ENCODE results near the gene ABHD14A.

The ABHD14A gene

DNA sequence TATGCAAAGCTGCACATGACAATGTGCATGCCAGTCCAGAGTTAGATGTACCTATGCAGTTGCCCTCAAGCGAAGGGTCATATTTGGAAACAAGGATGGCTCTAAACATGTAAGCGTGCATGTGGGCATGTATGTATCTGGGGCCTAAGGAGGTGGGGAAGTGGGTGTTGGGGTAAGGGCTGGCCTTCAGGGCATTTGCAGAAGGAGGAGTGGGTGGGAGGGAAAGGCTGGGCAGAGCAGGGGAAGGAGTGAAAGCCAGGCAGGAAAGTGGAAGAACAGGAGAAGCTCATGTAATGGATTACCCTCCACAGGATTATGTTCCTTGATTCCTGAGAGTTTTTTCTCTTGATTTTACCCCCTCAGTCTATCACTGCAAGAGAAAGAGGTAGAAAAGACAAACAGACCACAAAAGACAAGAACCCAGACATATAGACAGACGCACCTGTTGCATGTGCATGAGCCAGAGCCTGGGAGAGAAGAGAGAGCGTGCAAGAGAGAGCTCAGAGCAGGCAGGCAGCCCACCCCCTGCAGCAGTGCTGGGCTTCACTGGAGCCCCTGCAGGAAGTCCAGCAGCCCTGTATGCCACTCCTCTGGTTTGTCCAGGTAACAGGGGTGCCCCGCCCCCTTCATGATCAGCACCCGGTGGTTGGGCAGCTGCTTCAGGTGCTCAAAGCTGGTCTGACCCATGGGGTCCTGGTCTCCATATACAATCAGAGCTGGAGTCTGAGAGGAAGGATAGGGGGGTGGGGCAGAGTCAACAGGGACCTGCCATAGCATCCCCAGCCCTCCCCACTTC, 5.8 kb upstream of the ABHD14A start:
- H3K4me3 ChIP-seq (ENCODE audit: low read depth, low read length): no peak overlapping the region

DNA sequence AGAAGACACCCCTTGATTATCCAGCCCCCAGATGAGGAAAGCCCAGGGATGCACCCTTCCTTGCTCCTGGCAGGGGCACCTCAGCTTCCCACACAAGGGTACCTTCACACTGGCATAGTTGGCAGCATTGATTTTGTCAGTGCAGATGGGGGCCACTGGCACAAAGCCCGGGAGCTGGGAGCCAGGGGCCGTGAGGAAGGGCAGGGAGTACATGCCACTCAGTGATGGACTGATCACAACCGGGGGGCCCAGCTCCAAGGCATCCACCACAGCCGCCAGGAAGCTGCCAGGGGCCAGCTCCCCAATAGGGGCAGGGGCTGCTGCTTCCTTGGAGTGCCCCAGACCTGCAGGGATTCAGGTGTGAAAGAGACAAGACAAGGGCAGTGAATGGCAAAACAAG, 5.0 kb upstream of the ABHD14A start:
- no peak overlapping the region for H3K4me3 ChIP-seq (ENCODE audit: low read depth, low read length)

DNA sequence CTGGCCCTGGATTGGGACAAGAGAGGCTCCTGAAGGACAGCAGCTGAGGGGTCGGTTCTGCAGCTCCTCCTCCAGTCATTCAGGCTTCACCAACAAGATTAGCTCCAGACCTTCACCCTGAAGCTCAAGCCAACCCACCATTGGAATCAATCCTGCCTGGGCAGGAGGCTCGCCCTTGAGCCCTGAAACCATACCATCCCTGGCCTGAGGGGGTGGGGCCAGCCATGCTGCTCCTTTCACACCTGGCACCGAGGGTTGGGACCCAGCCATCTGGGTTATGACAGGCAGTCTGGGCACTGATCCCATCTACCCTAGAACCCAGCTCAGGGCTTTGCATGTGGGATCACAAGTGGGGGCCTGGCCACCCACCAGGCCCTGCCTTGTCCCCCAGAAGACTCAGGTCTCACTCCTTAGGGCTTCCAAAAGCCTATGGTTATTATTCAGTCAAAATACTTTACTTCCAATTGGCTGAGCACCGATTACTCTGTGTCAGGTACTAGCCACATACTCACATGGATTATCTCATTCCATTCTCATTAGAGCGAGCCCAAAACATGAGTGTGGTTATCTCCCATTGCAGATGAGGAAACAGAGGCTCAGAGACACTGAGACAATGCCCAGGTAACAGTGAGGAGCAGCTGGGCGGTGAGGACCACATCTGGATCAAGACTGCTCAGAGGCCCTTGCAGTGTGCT, 4.1 kb upstream of the ABHD14A start:
- H3K4me3 ChIP-seq (ENCODE audit: low read depth, low read length): no peak overlapping the region

DNA sequence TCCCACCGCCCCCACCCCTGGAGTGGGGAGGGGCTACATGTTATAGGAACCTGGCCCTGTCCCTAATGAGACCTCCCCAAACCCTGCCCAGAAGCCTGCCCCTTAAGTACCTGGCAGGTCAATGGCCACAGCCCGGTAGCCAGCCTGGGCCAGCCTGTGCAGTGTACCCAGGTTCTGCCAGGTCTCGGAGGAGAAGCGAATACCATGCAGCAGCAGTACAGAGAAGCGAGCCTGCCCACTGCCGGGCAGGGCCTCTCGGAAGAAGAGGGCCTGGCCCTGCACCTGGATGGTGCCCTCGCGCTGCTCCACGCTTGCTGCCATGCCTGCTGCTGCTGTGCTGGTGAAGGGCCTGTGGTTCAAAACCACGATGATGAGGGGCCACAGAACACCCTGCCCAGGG, 3.5 kb upstream of the ABHD14A start:
- no peak overlapping the region for H3K4me3 ChIP-seq (ENCODE audit: low read depth, low read length)

DNA sequence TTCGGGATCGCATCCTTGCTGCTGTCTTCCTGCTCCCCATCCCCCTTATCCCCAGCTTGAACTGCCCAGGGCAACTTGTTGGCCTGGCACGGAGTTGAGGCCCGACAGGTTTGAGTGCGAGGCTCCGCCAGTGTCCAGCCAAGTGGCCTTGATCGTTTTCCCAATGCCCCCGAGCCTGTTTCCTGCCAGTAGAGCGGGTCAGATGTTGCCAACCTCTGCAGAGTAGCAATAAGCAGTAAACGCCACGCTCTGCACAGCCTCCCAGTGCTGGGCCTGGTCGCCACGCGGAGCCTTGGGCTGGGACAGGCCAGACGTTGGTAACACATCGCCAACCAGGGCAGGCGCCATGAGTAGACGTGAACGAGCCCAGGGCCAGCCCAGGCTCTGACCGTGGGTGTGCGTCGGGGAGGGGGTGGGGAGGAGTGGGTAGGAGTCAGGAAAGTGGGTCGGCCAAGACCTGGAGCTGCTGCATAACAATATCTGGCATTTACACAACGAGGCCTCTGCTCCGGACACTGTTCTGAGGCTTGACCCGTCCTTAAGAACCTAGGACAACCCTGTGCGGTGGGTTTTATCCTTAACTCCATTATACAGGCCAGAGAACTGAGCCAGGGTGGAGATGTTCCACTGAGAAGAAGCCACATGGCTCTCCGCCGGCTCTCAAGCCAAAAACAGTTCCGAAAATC, 444 bp upstream of the ABHD14A start:
- peak overlapping the region; percentile 13 for H3K4me3 ChIP-seq (ENCODE audit: low read depth, low read length)

DNA sequence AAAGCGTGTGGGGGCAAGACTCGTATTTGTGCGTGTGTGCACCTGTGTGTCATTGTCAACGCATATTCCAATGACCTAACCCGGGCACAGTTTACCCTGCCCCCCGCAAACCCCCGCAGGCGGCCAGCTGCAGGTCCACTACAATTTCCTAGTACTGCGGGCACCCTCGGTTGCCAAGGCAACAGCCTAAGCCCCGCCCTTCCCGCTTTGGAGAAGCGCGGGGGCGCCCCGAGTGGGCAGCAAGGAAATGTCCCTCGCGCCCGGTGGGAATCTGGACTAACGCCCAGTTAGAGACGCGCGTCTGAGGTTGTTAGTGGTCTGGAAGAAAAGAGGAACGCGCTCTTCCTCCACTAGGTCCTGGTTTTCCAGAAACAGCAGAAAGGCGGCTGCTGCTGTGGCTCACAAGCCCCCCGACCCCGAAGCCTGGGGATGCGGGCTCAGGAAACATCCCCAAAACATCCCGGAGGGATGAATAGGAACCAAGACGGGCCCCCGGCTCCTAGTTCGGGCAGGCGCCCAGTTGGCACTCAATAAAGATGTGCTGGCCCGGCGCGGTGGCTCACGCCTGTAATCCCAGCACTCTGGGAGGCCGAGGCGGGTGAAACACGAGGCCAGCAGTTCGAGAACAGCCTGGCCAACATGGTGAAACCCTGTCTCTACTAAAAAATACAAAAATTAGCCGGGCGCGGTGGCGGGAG, 1.1 kb downstream of the ABHD14A start:
- no peak overlapping the region for H3K4me3 ChIP-seq (ENCODE audit: low read depth, low read length)

DNA sequence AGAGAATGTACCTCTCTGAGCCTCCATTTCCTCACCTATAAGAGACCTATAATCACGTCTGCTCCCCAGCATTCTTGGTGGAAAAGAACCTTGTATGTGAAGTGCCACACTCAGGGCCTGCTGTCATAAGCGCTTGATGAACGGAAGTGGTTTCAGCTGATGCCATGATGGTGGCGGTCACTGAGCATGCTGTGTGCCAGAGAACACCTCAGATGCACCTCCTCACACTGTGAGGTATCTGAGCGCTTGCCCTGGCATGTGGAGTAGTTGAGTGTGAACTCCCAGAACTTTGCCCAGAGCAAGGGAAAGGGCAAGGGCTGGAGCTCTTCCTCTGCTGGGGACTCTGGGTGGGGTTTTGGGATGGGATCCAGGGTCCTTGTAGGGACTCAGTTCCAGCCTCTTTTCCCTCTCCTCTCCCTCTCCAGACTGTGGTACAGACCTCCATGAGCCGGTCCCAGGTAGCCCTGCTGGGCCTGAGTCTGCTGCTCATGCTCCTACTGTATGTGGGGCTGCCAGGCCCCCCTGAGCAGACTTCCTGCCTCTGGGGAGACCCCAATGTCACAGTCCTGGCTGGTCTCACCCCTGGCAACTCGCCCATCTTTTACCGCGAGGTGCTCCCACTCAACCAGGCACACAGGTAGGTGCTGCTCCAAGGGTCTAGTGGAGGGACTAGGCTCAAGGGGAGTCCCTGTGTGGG, 2.7 kb downstream of the ABHD14A start:
- H3K4me3 ChIP-seq (ENCODE audit: low read depth, low read length): no peak overlapping the region

DNA sequence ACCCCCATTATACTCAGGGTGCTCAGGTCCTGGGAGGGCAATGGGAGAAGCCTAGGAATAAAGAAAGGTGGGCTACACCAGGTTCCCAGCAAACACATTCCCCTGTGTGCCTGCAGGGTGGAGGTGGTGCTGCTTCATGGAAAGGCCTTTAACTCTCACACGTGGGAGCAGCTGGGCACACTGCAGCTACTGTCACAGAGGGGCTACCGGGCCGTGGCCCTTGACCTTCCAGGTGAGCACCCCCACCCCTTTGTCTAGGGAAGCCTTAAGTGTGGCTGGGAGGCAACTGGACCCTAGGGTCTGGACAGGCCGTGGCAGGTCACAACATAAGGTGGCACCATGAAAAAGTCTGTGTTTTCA, 3.3 kb downstream of the ABHD14A start:
- H3K4me3 ChIP-seq (ENCODE audit: low read depth, low read length): no peak overlapping the region

DNA sequence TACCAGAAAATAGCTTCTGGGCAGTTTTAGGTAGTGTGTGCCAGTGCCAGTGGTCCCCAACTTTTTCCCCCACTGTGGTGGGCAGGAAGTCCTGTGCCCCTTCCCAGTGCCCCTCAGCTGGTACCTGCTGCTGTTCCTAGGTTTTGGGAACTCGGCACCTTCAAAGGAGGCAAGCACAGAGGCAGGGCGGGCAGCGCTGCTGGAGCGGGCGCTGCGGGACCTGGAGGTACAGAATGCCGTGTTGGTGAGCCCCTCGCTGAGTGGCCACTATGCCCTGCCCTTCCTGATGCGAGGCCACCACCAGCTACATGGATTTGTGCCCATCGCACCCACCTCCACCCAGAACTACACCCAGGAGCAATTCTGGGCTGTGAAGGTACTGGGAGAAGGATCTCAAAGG, 5.4 kb downstream of the ABHD14A start:
- H3K4me3 ChIP-seq (ENCODE audit: low read depth, low read length): no peak overlapping the region

DNA sequence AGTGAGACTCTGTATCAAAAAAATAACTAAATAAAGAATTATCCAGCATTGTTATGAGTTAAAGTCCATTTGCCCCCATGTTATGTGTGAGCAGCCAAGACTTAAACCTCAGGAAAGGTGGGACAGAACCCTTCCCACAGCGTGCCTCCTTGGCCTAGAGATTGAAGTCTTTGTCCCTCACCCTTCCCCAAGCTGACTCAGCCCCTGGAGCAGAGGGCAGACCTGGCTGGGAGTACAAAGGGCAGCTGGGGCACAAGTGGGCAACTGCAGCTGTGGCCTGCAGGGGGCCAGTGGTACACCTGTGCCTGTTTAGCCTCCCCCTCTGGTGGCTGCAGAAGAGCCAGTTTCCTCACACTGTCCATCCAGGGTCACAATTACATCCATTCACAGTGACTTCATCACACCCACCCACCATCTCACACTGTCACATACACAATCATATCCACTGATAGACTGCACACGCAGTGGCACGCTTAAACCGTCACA, 7.5 kb downstream of the ABHD14A start:
- H3K4me3 ChIP-seq (ENCODE audit: low read depth, low read length): peak overlapping the region; percentile 55

DNA sequence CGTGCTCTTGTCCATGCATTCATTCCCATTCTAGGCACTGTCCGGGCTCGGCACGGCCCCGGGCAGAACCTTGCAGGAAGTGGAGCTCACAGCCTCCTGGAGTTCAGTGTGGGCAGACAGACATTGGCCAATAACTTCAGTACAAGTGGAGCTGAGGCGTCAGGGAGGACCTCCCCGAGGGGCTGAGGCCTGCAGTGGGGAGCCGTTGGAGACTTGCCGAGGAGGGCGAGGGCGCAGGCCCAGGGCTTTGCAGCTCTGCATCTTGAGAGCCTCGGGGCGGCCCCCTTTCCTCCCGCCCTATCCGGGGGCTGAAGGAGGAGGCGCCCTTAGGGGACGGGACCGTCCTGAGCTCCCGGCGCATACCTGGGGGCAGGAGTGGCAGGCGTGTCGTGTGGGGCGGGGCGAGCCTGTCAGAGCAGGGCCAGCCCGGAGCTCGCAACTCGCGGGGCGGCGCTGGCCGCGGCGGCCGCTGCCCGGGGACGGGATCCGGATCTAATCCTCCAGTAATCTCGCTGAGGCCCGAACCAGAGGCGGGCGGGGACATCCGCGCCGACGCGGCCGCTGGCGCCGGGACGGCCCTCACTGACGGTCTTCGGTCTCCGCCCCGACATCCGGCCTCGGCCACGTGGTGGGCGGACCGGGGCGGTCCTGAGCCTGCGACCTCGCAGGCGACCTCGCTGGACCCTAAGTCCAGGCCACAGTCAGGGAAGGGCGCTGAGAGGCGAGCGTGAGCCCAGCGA, 8.1 kb downstream of the ABHD14A start, which contains the start of gene ACY1:
Gene ACY1 (plus strand): TSS at position 698 of the 740 bp plus-strand sequence. CDS start 530 bp downstream, outside the sequence.
- H3K4me3 ChIP-seq (ENCODE audit: low read depth, low read length): peak within 1 kb of the TSS; percentile 55

DNA sequence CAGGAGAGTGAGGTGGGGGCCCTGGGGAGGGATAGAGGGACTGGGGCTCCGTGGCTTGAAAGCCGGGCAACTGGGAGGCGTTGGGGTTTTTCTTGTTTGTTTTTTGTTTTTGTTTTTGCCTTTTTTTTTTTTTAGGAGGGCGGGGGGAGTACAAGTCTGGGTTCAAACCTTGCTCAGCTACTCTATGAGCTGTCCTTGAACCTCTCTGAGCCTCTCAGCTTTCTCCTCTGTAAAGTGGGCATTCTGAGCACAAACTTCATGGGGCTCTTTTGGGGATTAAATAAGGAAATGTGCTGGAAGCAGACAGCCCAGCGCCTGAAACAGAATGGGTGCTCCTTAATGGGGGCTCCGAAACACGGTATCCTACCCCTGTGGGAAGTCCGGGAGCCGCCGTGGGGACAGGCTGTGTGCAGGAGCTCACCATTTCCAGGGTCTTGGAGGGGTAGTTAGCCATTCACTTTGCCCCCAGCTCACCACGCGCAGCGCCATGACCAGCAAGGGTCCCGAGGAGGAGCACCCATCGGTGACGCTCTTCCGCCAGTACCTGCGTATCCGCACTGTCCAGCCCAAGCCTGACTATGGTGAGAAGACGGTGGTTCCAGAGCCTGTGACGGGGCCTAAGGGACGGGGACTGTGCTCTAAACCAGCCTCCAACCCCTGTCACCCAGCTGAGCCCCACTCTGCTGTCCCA, 8.9 kb downstream of the ABHD14A start:
- peak overlapping the region; percentile 55 for H3K4me3 ChIP-seq (ENCODE audit: low read depth, low read length)

DNA sequence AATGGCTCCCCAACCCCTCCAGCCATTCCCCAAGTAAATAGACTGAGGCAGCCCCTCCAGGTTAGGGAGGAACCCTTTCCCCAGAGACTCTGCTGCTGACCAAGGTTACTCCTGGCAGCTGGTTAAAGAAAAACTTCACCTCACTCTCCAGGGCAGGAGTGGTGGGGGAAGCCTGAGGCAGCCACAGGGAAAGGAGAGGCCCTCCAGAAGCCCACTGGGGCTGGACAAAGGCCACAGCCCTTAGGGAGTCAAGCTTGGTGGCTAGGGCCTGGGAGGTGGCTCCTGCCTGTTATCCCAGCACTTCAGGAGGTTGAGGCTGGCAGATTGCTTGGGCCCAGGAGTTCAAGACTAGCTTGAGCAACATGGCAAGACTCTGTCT, 9.4 kb downstream of the ABHD14A start:
- H3K4me3 ChIP-seq (ENCODE audit: low read depth, low read length): no peak overlapping the region

DNA sequence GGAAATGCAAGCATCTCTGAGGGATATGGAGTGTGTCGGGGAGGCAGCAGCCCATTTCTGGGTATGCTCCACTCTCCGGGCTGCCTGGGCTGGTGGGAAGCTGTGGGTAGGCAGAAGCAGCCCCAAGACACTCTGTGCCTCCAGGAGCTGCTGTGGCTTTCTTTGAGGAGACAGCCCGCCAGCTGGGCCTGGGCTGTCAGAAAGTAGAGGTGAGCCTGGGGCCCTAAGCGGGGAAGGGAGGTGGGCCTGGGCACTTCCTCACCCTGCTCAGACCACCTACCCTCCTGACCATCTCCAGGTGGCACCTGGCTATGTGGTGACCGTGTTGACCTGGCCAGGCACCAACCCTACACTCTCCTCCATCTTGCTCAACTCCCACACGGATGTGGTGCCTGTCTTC, 10.2 kb downstream of the ABHD14A start:
- no peak overlapping the region for H3K4me3 ChIP-seq (ENCODE audit: low read depth, low read length)

DNA sequence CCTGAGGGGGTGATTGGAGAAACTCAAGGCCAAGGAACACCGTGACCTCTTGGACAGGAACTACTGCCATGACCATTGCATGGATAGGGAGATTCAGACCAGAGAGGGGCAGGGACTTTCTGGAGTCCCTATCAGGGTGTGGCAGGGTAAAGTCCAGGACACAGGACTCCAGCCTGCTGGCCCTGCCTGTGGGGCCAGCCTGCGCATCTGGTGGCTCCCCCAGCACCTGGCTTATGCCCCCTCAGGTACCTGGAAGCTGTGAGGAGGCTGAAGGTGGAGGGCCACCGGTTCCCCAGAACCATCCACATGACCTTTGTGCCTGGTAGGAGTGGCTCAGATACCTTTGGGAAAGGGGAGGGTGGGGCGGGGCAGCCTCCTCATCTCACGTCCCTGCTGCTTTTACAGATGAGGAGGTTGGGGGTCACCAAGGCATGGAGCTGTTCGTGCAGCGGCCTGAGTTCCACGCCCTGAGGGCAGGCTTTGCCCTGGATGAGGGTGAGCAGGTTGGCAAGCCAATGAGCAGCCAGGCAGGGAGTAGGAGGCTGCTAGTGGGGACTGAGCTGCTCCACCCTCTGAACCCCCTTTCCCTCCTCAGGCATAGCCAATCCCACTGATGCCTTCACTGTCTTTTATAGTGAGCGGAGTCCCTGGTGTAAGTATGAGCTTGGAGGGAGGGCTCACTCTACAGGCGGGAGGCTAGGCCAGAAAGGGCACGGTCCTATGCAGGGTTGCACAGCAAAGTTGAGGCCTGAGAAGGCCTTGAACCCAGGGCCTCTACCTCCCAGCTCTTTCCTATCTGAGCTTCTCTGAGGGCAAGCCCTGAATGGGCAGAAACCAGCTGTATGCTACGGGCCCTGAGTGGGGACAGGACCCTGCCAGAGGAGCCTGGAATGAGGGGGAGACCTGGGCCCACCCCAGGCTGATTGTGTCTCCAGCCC, 11.4 kb downstream of the ABHD14A start:
- no peak overlapping the region for H3K4me3 ChIP-seq (ENCODE audit: low read depth, low read length)

DNA sequence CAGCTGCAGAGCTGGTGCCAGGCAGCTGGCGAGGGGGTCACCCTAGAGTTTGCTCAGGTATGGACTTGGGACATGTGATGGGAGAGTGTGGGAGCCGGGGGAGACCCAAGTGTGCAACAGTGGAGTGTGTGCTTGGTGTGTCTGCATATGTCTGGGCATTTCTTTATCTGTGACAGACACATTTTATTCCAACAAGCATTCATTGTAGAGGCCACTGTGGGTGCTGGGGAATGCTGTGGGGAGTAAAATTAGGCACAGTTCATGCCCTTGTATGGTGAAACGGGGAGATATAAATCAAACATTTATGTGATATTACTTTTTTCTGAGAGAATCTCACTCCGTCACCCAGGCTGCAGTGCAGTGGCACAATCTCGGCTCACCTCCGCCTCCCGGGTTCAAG, 12.7 kb downstream of the ABHD14A start:
- no peak overlapping the region for H3K4me3 ChIP-seq (ENCODE audit: low read depth, low read length)

DNA sequence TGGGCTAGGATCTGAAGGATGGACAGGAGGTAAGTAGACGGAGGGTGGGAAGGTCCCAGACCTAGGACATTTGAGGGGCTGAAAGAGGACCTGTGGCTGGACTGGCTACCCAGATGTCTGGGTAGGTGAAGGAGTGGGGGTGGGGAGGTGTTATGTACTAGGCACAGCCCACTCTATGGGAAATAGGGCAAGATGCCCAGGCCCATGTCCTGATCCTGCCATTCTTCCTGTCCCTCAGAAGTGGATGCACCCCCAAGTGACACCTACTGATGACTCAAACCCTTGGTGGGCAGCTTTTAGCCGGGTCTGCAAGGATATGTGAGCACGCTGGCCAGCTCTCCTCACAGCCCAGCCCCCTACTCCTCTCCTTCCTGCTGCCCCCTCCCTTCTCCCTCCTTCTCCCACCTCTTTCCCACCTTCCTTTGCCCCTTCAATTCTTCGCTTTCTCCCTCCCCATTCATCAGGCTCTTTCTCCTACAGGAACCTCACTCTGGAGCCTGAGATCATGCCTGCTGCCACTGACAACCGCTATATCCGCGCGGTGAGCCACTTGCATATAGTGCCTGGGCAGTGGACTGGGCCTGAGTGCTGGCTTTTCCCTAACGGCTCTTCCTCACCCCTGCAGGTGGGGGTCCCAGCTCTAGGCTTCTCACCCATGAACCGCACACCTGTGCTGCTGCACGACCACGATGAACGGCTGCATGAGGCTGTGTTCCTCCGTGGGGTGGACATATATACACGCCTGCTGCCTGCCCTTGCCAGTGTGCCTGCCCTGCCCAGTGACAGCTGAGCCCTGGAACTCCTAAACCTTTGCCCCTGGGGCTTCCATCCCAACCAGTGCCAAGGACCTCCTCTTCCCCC, 13.7 kb downstream of the ABHD14A start:
- H3K4me3 ChIP-seq (ENCODE audit: low read depth, low read length): no peak overlapping the region

Measured in iPS-11a (cell line).